GM12872 (cell line): Measurements from ENCODE around the gene GABRP.

Source experiments
- TF ChIP-seq, protein P1 (sequence below): IDR thresholded peaks from 3 replicates; pipeline ENCODE4 v1.5.1; 2011; ENCODE audit warnings: low read depth, mild to moderate bottlenecking, low read length, moderate library complexity; ENCODE audit not compliant: insufficient read depth

GABRP gene

GRCh38 chr5:170854566-170854965 lies 71.0 kb downstream of the GABRP start:
- TF ChIP-seq, protein P1, sequence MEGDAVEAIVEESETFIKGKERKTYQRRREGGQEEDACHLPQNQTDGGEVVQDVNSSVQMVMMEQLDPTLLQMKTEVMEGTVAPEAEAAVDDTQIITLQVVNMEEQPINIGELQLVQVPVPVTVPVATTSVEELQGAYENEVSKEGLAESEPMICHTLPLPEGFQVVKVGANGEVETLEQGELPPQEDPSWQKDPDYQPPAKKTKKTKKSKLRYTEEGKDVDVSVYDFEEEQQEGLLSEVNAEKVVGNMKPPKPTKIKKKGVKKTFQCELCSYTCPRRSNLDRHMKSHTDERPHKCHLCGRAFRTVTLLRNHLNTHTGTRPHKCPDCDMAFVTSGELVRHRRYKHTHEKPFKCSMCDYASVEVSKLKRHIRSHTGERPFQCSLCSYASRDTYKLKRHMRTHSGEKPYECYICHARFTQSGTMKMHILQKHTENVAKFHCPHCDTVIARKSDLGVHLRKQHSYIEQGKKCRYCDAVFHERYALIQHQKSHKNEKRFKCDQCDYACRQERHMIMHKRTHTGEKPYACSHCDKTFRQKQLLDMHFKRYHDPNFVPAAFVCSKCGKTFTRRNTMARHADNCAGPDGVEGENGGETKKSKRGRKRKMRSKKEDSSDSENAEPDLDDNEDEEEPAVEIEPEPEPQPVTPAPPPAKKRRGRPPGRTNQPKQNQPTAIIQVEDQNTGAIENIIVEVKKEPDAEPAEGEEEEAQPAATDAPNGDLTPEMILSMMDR: no peak

DNA sequence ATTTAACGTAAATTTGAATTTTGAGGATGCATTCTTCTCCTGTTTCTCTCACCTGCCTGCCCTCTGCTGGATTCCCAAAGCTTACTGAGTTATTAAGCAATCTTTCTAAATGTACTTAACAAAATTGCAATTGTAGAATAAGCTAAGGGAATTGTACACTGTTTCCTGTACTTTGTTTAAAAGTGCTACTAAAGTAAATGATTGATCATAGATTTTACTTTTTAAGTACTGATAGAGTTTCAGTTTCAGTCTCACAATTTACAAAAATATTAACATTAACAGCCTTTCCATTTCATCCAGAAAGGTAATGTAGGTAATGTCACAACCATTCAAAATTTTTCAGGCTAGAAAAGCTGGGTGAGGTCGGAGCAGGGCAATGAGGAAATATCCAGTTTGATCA lies 73.5 kb downstream of the GABRP start:
- TF ChIP-seq, protein P1: no peak

DNA sequence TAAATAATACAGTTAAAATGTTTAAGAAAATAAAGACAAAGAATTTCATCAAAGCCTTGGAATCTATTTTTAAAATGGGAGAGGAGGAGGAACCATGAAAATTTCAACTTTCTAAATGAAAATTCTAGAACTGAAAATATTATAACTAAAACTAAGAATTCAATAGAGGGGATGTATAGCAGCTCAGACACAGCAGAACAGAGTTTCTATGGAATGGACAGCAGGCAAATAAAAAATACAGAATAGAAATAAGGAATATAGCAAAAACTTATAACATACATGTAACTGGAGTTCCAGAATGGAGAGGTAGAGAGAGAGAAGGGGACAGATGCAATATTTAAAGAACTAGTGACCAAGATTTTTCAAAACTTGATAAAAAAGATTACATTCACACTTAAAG lies 76.9 kb downstream of the GABRP start:
- TF ChIP-seq, protein P1: no peak

- TF ChIP-seq, protein P1: no peak
Observed at GRCh38 chr5:170860818-170861666, 77.5 kb downstream of the GABRP start.

DNA sequence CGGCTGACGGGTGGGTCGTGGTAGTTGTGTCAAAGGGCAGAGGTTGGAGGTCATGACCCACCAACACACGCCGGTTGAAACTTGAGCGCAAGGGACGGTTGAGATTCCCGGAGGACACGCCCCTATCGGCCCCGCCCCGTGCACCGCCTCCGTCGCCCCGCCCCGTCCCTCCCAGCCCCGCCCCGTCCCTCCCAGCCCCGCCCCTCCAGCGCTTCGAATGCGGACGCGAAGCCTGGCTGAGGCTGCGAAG lies 78.1 kb downstream of the GABRP start:
- TF ChIP-seq, protein P1: no peak

GRCh38 chr5:170861917-170862766 lies 78.6 kb downstream of the GABRP start, which contains the start of gene RANBP17:
Gene RANBP17 (plus strand): TSS chr5:170862018.
- TF ChIP-seq, protein P1: no peak

DNA sequence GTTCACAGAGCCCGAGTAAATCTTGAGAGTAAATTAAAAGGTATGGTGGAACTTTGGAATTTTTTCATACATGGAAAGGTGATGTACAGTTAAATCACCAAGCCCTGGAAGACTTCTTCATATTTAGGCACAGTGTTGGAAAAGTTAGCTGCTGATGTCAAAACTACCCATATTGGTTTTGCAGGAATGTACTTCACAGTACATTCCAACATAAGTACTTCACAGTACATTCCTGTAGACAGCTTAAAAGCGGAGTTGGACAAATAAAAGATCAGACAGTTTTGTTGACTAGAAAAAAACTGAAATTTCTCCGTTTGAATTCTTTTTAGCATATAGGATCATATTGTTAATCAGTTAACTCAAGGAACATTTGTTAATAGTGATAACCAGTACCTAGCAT lies 80.1 kb downstream of the GABRP start:
- TF ChIP-seq, protein P1: no peak
